Activated CD4-positive, alpha-beta T cell treated with anti-CD3 and anti-CD28 coated beads for 48 hours (primary cell): ENCODE measurements around the gene MAP4K4.
"Not testable (repeated sequence)": the region's sequence is repeated elsewhere in the genome, so short reads cannot be mapped to it uniquely, and the experiment has no call there.

Experiments
- DNase-seq: peaks from one replicate; pipeline ENCODE4 v3.0.0-alpha.2; 2020

Gene MAP4K4

GRCh38 chr2:101770726-101771125, 73.2 kb downstream of the MAP4K4 start:
- peak; percentile 19 for DNase-seq

- DNase-seq: no peak
Measured at GRCh38 chr2:101771227-101771902, 73.9 kb downstream of the MAP4K4 start.

GRCh38 chr2:101771910-101772321, 74.4 kb downstream of the MAP4K4 start:
- no peak for DNase-seq

- DNase-seq: no peak
Measured at GRCh38 chr2:101773137-101773536, 75.6 kb downstream of the MAP4K4 start.

- DNase-seq: not testable (repeated sequence)
Measured at GRCh38 chr2:101773961-101774360, 76.5 kb downstream of the MAP4K4 start.

- DNase-seq: no peak
Measured at GRCh38 chr2:101775092-101775491, 77.6 kb downstream of the MAP4K4 start.

- no peak for DNase-seq
Measured at GRCh38 chr2:101775636-101776035, 78.1 kb downstream of the MAP4K4 start.

- no peak for DNase-seq
Measured at GRCh38 chr2:101776172-101777043, 78.9 kb downstream of the MAP4K4 start.

- no peak for DNase-seq
Measured at GRCh38 chr2:101777337-101777736, 79.8 kb downstream of the MAP4K4 start.

GRCh38 chr2:101778102-101778501, 80.6 kb downstream of the MAP4K4 start:
- DNase-seq: no peak

- DNase-seq: no peak
Measured at GRCh38 chr2:101779190-101779589, 81.7 kb downstream of the MAP4K4 start.

GRCh38 chr2:101779656-101780055, 82.1 kb downstream of the MAP4K4 start:
- DNase-seq: no peak

GRCh38 chr2:101781326-101781725, 83.8 kb downstream of the MAP4K4 start:
- no peak for DNase-seq

- peak; percentile 15 for DNase-seq
Measured at GRCh38 chr2:101781791-101782426, 84.4 kb downstream of the MAP4K4 start.

- no peak for DNase-seq
Measured at GRCh38 chr2:101782427-101782792, 84.9 kb downstream of the MAP4K4 start.

- DNase-seq: no peak
Measured at GRCh38 chr2:101787097-101787496, 89.6 kb downstream of the MAP4K4 start.

GRCh38 chr2:101788565-101788964, 91.1 kb downstream of the MAP4K4 start:
- DNase-seq: no peak

GRCh38 chr2:101788995-101789970, 91.8 kb downstream of the MAP4K4 start:
- no peak for DNase-seq

- DNase-seq: no peak
Measured at GRCh38 chr2:101790416-101790815, 92.9 kb downstream of the MAP4K4 start.

- DNase-seq: no peak
Measured at GRCh38 chr2:101790857-101791256, 93.3 kb downstream of the MAP4K4 start.

GRCh38 chr2:101792208-101792607, 94.7 kb downstream of the MAP4K4 start:
- DNase-seq: no peak

- no peak for DNase-seq
Measured at GRCh38 chr2:101793277-101793969, 95.9 kb downstream of the MAP4K4 start.
